ENCODE data around the gene FAM241A. TPM values are rescaled to one million over a fixed set of nuclear protein-coding genes. Genes with fewer than 3 reads are reported as not detected.
A peak's percentile ranks its signal among the peaks of the same experiment; 100 is the strongest.
"Not testable (repeated sequence)": the region's sequence is repeated elsewhere in the genome, so short reads cannot be mapped to it uniquely, and the experiment has no call there.

The FAM241A gene
- polyA plus RNA-seq (2013, experiment 1 of 2), result 0.20 TPM
- 0.13 TPM for polyA plus RNA-seq (2013, experiment 2 of 2)

DNA sequence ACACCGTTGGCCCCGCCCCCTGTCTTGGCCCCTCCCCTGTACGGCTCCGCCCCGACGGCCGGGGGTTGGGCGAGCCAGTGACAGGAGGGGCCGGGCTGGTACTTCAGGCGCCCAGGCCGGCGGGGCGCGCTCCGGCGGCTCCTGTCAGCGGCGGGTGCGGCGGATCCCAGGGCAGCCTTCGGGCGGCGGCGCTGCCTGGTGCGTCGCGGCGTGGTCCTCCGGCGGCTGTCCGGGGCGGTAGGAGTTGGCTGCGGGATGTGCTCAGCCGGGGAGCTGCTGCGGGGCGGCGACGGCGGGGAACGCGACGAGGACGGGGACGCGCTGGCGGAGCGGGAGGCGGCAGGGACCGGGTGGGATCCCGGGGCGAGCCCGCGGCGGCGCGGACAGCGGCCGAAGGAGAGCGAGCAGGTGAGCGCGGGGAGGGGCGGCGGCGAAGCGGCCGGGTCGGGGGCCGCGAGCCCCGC lies at the start of gene FAM241A:
TSS of gene FAM241A (plus strand) at position 129 of the 464 bp plus-strand sequence. CDS start at position 256, 127 bp downstream.
- H3K9ac ChIP-seq (ENCODE audit: low read depth, low read length), result peak within 1 kb of the TSS; percentile 41
- H3K27ac ChIP-seq (ENCODE audit: low read depth, low read length), result no peak within 1 kb of the TSS
- under 1% methylated on average over 70 of the region's 70 CpGs for WGBS
- no peaks in the 10 kb centered on the region for H3K9me3 ChIP-seq (ENCODE audit: insufficient read depth, low read depth, low read length)
- H3K4me1 ChIP-seq (ENCODE audit: insufficient read depth, low read length), result peaks cover 5% of the 10 kb centered on the region; the same call in 1 of the 2 replicates
- no peaks in the 10 kb centered on the region for H3K36me3 ChIP-seq (ENCODE audit: insufficient read depth, low read length)
- H3K4me3 ChIP-seq (ENCODE audit: low read length), result peak within 1 kb of the TSS; percentile 77
- peaks cover 37% of the 10 kb centered on the region for H3K27me3 ChIP-seq (ENCODE audit: insufficient read depth, low read length)

DNA sequence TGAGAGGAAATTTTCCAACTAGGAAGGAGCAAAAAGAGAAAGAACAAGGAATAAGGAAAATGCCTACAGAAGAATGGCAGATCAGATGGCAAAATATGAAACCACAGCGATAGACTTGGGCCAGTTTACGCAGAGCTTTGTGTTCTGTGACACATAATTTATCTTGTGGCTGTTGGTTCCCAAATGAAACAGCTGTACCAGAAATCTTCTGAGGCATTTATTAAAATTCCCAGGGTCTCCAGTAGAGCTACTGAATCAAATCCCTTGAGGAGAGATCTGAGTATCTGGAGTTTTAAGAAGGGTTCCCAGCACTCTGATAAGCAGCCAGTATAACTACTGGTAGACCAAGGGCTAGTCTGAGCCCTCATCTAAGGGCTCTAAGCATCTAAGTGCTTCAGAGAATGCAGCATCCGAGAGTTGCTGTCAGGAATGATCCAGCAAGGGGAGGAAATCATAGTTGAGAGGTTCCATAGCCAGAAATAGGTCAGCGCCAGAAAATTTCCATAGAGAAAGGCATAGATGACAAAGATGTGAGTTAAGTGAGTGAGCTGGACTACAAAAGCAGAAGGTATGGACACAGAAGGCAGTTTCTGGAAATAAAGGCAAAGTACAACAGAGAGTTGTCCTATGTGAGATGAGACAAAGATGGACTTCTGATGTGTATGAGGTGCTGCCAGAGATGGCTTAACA lies 46.3 kb upstream of the FAM241A start:
- no peak overlapping the region for H3K27ac ChIP-seq (ENCODE audit: low read depth, low read length)
- no peaks in the 10 kb centered on the region for H3K27me3 ChIP-seq (ENCODE audit: insufficient read depth, low read length)
- no peaks in the 10 kb centered on the region for H3K4me1 ChIP-seq (ENCODE audit: insufficient read depth, low read length)
- H3K9me3 ChIP-seq (ENCODE audit: insufficient read depth, low read depth, low read length), result no peaks in the 10 kb centered on the region
- WGBS, result 93% methylated on average over 4 of the region's 4 CpGs
- no peaks in the 10 kb centered on the region for H3K36me3 ChIP-seq (ENCODE audit: insufficient read depth, low read length)
- H3K9ac ChIP-seq (ENCODE audit: low read depth, low read length), result no peak overlapping the region
- H3K4me3 ChIP-seq (ENCODE audit: low read length), result no peak overlapping the region

DNA sequence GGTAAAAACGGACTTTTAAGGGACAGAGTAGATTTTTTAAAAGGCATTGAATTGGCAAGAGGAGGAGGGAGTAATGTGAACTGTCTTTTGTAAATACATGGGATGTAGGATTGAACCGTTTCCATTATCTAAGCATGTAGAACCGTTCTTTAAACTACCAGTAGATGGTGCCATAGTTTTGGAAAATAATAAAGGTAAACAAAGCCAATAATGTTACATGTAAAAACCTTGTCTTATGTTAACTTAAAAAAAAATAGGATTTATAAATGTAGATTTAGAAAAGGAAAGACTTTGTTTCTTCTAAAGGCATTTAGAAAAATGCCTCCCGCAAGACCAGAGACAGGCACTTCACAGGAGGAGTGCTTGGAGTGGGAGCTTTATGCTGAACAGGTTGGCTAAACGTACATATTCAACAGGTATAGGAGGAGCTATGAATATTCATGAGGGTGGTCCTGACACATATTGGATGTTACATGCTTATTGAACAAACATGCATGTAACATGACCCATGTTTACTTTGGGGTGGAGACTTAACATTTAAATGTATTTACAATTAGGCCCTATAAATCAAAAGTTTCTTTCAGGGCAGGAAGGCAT lies 45.5 kb upstream of the FAM241A start:
- WGBS, result 29% methylated on average over 4 of the region's 5 CpGs
- Histone ChIP-seq H3K36me3 (ENCODE audit: insufficient read depth, low read length) (no peaks in the 10 kb centered on the region), H3K4me1 (ENCODE audit: insufficient read depth, low read length) (no peaks in the 10 kb centered on the region), H3K4me3 (ENCODE audit: low read length) (no peak overlapping the region), H3K27me3 (ENCODE audit: insufficient read depth, low read length) (no peaks in the 10 kb centered on the region), H3K9ac (ENCODE audit: low read depth, low read length) (no peak overlapping the region), H3K9me3 (ENCODE audit: insufficient read depth, low read depth, low read length) (no peaks in the 10 kb centered on the region), H3K27ac (ENCODE audit: low read depth, low read length) (no peak overlapping the region)

DNA sequence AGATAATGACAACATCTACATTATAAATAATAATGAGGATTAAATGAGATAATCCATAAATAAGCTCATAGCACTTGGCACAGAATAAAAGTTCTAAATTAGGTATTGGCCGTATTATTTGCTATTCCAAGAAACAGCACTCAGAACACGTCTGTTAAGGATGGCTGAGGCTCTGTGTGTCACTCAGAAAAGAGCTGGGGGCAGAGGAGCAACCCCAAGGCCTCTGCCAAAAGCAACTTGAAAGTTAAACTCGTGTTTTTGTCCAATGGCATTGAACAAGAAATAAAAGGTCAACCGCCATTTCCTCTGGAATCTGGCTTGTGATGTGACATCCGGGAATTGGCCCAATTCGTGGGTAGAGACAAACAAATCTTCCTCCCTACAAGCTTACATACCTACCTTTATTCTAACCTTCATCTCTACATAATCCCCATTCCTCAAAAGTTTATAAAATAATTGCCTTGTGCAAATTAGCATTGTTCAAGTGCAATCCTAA lies 42.3 kb upstream of the FAM241A start:
- WGBS, result 94% methylated on average over 6 of the region's 6 CpGs
- no peaks in the 10 kb centered on the region for H3K4me1 ChIP-seq (ENCODE audit: insufficient read depth, low read length)

DNA sequence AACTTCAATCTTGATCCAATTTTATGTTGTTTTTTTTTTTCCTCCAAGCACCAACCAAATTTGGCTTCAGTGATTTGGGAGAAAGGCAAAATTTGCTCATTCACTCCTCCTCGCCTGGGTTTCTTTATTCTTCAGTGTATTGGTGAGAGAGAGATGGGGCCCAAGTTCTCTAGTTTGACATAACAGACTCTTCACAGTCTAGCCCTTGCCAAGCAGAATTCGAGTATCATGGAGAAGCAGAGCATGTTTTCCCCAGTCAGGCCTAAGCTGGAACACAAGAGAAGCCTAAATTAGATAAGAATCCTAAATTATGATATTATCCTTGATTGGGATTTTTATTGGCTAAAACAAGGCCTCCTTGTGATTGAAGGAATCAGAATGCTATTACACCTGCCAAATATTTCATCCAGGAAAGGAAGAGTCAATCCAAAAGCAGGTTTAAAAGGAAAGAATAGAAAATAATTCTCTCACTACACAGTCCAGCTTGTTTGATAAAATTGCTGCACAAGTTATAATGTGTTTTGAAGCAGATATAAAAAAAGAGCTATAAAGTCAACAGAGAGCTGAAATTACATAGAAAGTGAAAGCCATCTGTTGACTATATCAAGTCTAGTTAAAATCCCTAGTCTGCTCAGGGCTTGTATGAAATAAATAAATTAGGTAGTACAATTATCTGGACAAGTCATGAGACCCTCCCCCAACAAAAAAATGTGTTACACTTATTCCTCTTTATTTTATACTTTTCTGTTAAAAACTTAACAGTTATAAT lies 39.9 kb upstream of the FAM241A start:
- H3K27me3 ChIP-seq (ENCODE audit: insufficient read depth, low read length), result no peaks in the 10 kb centered on the region
- no peak overlapping the region for H3K9ac ChIP-seq (ENCODE audit: low read depth, low read length)
- no peaks in the 10 kb centered on the region for H3K9me3 ChIP-seq (ENCODE audit: insufficient read depth, low read depth, low read length)
- 78% methylated on average over 2 of the region's 2 CpGs for WGBS
- no peaks in the 10 kb centered on the region for H3K36me3 ChIP-seq (ENCODE audit: insufficient read depth, low read length)
- H3K4me3 ChIP-seq (ENCODE audit: low read length), result no peak overlapping the region
- H3K4me1 ChIP-seq (ENCODE audit: insufficient read depth, low read length), result no peaks in the 10 kb centered on the region
- no peak overlapping the region for H3K27ac ChIP-seq (ENCODE audit: low read depth, low read length)

More for the DNA sequence above, 42.3 kb upstream of the FAM241A start:
- H3K9ac ChIP-seq (ENCODE audit: low read depth, low read length), result no peak overlapping the region
- H3K36me3 ChIP-seq (ENCODE audit: insufficient read depth, low read length), result no peaks in the 10 kb centered on the region
- H3K27ac ChIP-seq (ENCODE audit: low read depth, low read length), result no peak overlapping the region
- no peaks in the 10 kb centered on the region for H3K9me3 ChIP-seq (ENCODE audit: insufficient read depth, low read depth, low read length)
- H3K27me3 ChIP-seq (ENCODE audit: insufficient read depth, low read length), result no peaks in the 10 kb centered on the region
- H3K4me3 ChIP-seq (ENCODE audit: low read length), result no peak overlapping the region

DNA sequence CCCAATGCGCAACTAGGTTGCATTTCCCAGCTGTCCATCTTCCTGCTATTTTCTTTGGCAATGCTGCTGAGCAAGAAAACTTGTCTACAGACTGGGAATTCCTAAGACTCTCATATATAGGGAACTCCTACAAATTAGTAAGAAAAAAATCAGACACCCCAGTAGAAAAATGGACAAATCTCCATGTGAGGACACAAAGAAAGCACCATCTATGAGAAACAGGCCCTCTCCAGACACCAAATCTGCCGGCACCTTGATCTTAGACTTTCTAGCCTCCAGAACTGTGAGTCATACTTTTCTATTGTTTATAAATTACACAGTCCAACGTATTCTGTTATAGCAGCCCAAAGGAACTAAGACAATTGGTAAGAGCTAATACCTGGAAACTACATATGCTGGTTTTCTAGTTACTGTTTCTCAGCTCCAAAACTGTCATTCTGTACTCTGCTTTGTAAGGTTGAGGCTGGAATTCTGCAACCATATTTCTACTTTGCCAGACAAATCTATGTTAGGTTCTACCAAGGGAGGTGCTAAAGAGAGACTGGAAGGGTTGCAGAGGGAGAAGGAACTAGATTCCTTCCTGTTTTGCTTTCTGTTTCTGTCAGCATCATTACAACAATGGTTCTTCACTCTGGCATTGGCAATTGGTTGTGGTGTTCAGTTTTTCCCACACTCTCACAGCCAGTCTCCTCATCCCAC lies 35.7 kb upstream of the FAM241A start:
- Histone ChIP-seq H3K4me1 (ENCODE audit: insufficient read depth, low read length) (no peaks in the 10 kb centered on the region), H3K27me3 (ENCODE audit: insufficient read depth, low read length) (no peaks in the 10 kb centered on the region), H3K27ac (ENCODE audit: low read depth, low read length) (no peak overlapping the region), H3K9me3 (ENCODE audit: insufficient read depth, low read depth, low read length) (no peaks in the 10 kb centered on the region), H3K36me3 (ENCODE audit: insufficient read depth, low read length) (no peaks in the 10 kb centered on the region), H3K4me3 (ENCODE audit: low read length) (no peak overlapping the region), H3K9ac (ENCODE audit: low read depth, low read length) (no peak overlapping the region)
- 80% methylated on average over 3 of the region's 3 CpGs for WGBS

DNA sequence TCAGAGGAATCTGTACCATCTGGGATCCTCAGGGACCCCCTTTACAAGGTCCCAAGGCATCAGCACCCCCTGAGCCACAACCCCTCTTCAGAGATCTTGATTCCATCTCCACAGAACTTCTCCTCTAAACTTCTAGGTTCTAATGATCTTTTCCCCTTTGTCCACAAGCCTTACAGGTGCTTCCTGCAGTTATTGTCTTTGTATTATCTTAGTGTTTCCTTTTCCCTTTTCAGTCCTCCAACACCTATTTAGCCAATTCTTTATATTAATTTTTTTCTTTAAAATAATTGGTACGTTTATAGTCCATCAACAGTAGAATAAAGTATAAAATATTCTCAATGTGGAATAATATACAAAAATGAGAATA lies 35.2 kb upstream of the FAM241A start:
- WGBS, result no CpG with 5 or more reads among the region's 1 CpG
- Histone ChIP-seq H3K27ac (ENCODE audit: low read depth, low read length) (no peak overlapping the region), H3K4me1 (ENCODE audit: insufficient read depth, low read length) (no peaks in the 10 kb centered on the region), H3K4me3 (ENCODE audit: low read length) (no peak overlapping the region), H3K9me3 (ENCODE audit: insufficient read depth, low read depth, low read length) (no peaks in the 10 kb centered on the region), H3K27me3 (ENCODE audit: insufficient read depth, low read length) (no peaks in the 10 kb centered on the region), H3K36me3 (ENCODE audit: insufficient read depth, low read length) (no peaks in the 10 kb centered on the region), H3K9ac (ENCODE audit: low read depth, low read length) (no peak overlapping the region)

DNA sequence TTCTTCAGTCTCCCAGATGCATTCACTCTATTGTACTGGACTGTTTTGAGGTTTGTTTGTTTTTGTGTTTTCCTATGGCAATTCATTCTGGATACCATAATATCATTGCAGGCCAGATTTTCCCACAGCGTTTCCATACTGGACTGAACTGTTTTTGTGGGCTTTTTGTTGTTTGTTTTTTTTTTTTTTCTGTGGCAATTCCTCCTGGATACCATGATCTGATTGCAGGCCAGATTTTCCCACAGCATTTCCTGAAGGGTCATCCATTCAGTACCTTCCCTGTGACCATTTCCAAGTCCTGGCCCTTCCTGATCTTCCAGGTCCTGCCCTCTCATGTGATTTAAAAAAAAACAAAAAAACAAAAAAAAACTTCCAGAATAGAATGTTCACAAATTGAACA lies 33.9 kb upstream of the FAM241A start:
- H3K27ac ChIP-seq (ENCODE audit: low read depth, low read length), result no peak overlapping the region
- no peak overlapping the region for H3K9ac ChIP-seq (ENCODE audit: low read depth, low read length)
- no peaks in the 10 kb centered on the region for H3K27me3 ChIP-seq (ENCODE audit: insufficient read depth, low read length)
- no peaks in the 10 kb centered on the region for H3K36me3 ChIP-seq (ENCODE audit: insufficient read depth, low read length)
- no peak overlapping the region for H3K4me3 ChIP-seq (ENCODE audit: low read length)
- no peaks in the 10 kb centered on the region for H3K4me1 ChIP-seq (ENCODE audit: insufficient read depth, low read length)
- WGBS, result 80% methylated on average over 1 of the region's 1 CpG
- no peaks in the 10 kb centered on the region for H3K9me3 ChIP-seq (ENCODE audit: insufficient read depth, low read depth, low read length)

DNA sequence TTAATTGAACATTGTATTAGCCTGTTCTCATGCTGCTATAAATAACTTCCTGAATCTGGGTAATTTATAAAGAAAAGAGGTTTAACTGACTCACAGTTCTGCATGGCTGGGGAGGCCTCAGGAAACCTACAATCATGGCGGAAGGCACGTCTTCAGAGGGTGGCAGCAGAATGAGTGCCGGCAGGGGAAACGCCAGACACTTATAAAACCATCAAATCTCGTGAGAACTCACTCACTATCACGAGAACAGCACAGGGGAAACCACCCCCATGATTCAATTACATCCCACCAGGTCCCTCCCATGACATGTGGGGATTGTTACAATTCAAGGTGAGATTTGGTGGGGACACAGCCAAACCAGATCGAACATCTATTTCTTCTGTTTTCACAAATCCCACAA lies 33.2 kb upstream of the FAM241A start:
- H3K4me3 ChIP-seq (ENCODE audit: low read length); H3K27me3 ChIP-seq (ENCODE audit: insufficient read depth, low read length); H3K36me3 ChIP-seq (ENCODE audit: insufficient read depth, low read length); H3K9me3 ChIP-seq (ENCODE audit: insufficient read depth, low read depth, low read length); H3K9ac ChIP-seq (ENCODE audit: low read depth, low read length); H3K27ac ChIP-seq (ENCODE audit: low read depth, low read length); H3K4me1 ChIP-seq (ENCODE audit: insufficient read depth, low read length): not testable (repeated sequence)
- 76% methylated on average over 6 of the region's 7 CpGs for WGBS

DNA sequence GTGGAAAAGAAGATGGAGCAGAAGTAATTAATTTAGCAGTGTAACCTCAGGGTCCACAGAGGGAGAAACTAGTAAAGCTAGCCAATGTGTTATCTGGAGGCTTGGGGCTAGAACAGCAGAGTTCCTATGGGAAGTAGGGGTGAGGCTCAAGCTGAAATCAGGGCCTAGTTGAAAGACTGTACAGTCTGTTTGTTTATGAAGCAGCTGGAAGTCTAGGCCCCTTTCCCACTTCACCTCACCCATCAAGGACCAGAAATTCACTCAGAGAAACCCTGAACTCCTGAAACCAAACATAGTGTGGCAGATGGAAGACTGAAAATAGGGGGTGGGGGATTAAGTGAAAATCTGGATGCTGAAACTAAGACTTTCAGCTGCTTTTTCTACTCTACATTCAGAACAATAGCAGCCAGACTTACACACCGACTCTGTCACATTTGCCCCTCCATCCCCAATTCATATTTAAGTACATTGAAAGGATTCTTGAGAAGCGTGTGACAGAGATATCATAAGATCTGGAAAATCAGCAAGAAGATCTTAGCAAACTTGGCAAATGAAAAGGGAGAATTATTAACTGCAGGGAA lies 32.6 kb upstream of the FAM241A start:
- Histone ChIP-seq H3K9ac (ENCODE audit: low read depth, low read length) (no peak overlapping the region), H3K27me3 (ENCODE audit: insufficient read depth, low read length) (no peaks in the 10 kb centered on the region), H3K9me3 (ENCODE audit: insufficient read depth, low read depth, low read length) (no peaks in the 10 kb centered on the region), H3K4me3 (ENCODE audit: low read length) (no peak overlapping the region), H3K36me3 (ENCODE audit: insufficient read depth, low read length) (no peaks in the 10 kb centered on the region), H3K27ac (ENCODE audit: low read depth, low read length) (no peak overlapping the region), H3K4me1 (ENCODE audit: insufficient read depth, low read length) (no peaks in the 10 kb centered on the region)
- WGBS, result 81% methylated on average over 2 of the region's 2 CpGs
